ENCODE data around the gene AP4E1. TPM values are rescaled to one million over a fixed set of nuclear protein-coding genes. Genes with fewer than 3 reads are reported as not detected.

AP4E1 gene
- total RNA-seq, 1 experiment from 2014 or later: 9.5 TPM

DNA sequence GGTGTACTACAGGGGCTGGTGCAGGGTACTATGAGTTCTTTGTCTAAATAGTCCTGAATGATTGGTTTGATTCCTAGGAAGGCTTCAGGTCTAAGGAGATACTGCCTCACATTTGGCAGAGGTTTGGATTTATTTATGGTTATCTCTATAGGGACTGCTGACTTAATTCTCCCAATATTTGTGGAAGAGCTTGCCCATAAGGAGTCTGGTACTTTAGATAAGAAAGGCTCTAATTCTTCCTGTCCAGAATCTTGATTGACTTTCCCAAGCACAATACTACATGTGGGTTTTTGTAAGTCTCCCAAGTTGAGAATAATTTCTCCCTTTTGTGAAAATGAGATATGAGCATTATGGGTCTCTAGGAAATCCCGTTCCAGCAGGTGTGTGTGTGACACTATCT, 36.7 kb upstream of the AP4E1 start:
- DNase-seq (ENCODE audit: low spot score): no peak
- H3K27ac Mint-ChIP-seq: no peak overlapping the region
- H3K9me3 Mint-ChIP-seq: no peaks in the 10 kb centered on the region
- H3K4me1 Mint-ChIP-seq: 0 out of 2 replicates have a peak, but pooled peaks cover 3% of the 10 kb centered on the region
- POLR2A ChIA-PET: no interaction called here
- CTCF ChIA-PET: no interaction called here
- no peak for TF ChIP-seq SMAD3 (CRISPR knock-in tag; IDR thresholded peaks at IDR 0.05; ENCODE audit: borderline replicate concordance)
- no peak for TF ChIP-seq ZNF416 (CRISPR knock-in tag; IDR thresholded peaks at IDR 0.05)
- TF ChIP-seq, protein P1, sequence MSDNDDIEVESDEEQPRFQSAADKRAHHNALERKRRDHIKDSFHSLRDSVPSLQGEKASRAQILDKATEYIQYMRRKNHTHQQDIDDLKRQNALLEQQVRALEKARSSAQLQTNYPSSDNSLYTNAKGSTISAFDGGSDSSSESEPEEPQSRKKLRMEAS (CRISPR knock-in tag; IDR thresholded peaks at IDR 0.05): no peak
- TF ChIP-seq, protein P2, sequence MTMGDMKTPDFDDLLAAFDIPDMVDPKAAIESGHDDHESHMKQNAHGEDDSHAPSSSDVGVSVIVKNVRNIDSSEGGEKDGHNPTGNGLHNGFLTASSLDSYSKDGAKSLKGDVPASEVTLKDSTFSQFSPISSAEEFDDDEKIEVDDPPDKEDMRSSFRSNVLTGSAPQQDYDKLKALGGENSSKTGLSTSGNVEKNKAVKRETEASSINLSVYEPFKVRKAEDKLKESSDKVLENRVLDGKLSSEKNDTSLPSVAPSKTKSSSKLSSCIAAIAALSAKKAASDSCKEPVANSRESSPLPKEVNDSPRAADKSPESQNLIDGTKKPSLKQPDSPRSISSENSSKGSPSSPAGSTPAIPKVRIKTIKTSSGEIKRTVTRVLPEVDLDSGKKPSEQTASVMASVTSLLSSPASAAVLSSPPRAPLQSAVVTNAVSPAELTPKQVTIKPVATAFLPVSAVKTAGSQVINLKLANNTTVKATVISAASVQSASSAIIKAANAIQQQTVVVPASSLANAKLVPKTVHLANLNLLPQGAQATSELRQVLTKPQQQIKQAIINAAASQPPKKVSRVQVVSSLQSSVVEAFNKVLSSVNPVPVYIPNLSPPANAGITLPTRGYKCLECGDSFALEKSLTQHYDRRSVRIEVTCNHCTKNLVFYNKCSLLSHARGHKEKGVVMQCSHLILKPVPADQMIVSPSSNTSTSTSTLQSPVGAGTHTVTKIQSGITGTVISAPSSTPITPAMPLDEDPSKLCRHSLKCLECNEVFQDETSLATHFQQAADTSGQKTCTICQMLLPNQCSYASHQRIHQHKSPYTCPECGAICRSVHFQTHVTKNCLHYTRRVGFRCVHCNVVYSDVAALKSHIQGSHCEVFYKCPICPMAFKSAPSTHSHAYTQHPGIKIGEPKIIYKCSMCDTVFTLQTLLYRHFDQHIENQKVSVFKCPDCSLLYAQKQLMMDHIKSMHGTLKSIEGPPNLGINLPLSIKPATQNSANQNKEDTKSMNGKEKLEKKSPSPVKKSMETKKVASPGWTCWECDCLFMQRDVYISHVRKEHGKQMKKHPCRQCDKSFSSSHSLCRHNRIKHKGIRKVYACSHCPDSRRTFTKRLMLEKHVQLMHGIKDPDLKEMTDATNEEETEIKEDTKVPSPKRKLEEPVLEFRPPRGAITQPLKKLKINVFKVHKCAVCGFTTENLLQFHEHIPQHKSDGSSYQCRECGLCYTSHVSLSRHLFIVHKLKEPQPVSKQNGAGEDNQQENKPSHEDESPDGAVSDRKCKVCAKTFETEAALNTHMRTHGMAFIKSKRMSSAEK (CRISPR knock-in tag; IDR thresholded peaks at IDR 0.05; ENCODE audit: borderline replicate concordance): no peak
- TF ChIP-seq, protein P3, sequence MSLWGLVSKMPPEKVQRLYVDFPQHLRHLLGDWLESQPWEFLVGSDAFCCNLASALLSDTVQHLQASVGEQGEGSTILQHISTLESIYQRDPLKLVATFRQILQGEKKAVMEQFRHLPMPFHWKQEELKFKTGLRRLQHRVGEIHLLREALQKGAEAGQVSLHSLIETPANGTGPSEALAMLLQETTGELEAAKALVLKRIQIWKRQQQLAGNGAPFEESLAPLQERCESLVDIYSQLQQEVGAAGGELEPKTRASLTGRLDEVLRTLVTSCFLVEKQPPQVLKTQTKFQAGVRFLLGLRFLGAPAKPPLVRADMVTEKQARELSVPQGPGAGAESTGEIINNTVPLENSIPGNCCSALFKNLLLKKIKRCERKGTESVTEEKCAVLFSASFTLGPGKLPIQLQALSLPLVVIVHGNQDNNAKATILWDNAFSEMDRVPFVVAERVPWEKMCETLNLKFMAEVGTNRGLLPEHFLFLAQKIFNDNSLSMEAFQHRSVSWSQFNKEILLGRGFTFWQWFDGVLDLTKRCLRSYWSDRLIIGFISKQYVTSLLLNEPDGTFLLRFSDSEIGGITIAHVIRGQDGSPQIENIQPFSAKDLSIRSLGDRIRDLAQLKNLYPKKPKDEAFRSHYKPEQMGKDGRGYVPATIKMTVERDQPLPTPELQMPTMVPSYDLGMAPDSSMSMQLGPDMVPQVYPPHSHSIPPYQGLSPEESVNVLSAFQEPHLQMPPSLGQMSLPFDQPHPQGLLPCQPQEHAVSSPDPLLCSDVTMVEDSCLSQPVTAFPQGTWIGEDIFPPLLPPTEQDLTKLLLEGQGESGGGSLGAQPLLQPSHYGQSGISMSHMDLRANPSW (CRISPR knock-in tag; conservative IDR thresholded peaks at IDR 0.05; ENCODE audit: low read depth): no peak
- TF ChIP-seq, protein P4, sequence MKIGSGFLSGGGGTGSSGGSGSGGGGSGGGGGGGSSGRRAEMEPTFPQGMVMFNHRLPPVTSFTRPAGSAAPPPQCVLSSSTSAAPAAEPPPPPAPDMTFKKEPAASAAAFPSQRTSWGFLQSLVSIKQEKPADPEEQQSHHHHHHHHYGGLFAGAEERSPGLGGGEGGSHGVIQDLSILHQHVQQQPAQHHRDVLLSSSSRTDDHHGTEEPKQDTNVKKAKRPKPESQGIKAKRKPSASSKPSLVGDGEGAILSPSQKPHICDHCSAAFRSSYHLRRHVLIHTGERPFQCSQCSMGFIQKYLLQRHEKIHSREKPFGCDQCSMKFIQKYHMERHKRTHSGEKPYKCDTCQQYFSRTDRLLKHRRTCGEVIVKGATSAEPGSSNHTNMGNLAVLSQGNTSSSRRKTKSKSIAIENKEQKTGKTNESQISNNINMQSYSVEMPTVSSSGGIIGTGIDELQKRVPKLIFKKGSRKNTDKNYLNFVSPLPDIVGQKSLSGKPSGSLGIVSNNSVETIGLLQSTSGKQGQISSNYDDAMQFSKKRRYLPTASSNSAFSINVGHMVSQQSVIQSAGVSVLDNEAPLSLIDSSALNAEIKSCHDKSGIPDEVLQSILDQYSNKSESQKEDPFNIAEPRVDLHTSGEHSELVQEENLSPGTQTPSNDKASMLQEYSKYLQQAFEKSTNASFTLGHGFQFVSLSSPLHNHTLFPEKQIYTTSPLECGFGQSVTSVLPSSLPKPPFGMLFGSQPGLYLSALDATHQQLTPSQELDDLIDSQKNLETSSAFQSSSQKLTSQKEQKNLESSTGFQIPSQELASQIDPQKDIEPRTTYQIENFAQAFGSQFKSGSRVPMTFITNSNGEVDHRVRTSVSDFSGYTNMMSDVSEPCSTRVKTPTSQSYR (CRISPR knock-in tag; IDR thresholded peaks at IDR 0.05): no peak
- TF ChIP-seq NR1H2 (CRISPR knock-in tag; IDR thresholded peaks at IDR 0.05): no peak
- TF ChIP-seq, protein P5, sequence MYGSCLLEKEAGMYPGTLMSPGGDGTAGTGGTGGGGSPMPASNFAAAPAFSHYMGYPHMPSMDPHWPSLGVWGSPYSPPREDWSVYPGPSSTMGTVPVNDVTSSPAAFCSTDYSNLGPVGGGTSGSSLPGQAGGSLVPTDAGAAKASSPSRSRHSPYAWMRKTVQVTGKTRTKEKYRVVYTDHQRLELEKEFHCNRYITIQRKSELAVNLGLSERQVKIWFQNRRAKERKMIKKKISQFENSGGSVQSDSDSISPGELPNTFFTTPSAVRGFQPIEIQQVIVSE (CRISPR knock-in tag; IDR thresholded peaks at IDR 0.05; ENCODE audit: borderline replicate concordance): no peak
- TF ChIP-seq ETV6 (CRISPR knock-in tag; IDR thresholded peaks at IDR 0.05): no peak
- TF ChIP-seq OVOL2 (CRISPR knock-in tag; IDR thresholded peaks at IDR 0.05; ENCODE audit: borderline replicate concordance): no peak
- TF ChIP-seq, protein P6, sequence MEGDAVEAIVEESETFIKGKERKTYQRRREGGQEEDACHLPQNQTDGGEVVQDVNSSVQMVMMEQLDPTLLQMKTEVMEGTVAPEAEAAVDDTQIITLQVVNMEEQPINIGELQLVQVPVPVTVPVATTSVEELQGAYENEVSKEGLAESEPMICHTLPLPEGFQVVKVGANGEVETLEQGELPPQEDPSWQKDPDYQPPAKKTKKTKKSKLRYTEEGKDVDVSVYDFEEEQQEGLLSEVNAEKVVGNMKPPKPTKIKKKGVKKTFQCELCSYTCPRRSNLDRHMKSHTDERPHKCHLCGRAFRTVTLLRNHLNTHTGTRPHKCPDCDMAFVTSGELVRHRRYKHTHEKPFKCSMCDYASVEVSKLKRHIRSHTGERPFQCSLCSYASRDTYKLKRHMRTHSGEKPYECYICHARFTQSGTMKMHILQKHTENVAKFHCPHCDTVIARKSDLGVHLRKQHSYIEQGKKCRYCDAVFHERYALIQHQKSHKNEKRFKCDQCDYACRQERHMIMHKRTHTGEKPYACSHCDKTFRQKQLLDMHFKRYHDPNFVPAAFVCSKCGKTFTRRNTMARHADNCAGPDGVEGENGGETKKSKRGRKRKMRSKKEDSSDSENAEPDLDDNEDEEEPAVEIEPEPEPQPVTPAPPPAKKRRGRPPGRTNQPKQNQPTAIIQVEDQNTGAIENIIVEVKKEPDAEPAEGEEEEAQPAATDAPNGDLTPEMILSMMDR (IDR thresholded peaks at IDR 0.05): no peak
- H3K4me3 Mint-ChIP-seq: no peak overlapping the region
- no peak for ATAC-seq
- H3K36me3 Mint-ChIP-seq: no peaks in the 10 kb centered on the region
- H3K27me3 Mint-ChIP-seq (ENCODE audit: low read depth): 0 out of 2 replicates have a peak, but pooled peaks cover 3% of the 10 kb centered on the region

DNA sequence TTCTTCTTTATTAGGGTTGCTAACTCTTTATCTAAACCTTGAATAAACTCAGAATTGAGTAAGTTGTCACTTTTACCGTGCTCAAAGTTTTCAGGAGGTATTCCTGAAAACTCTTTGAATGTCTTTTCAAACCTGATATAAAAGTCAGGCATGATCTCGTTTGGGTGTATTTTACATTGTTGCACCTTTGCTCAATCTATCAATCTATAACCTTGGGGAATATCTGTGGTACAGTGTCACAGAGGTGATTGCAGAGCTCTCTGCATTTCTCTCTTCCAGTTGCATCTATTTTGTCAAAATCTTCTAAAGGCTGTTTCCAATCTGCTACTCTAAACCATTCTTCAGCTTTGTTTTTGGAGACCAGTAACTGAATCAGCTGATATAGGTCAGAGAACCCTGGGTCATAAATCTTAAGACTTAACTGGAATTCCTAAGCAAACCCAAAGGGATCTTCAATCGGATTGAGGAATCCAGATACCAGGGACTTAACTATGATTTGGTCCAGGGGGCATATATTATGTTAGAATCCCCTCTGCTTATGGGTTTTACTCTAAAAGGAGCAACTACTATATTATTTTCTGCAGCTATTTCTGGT, 35.6 kb upstream of the AP4E1 start:
- CTCF ChIA-PET: no interaction called here
- Mint-ChIP-seq H3K4me3 (no peak overlapping the region), H3K9me3 (no peaks in the 10 kb centered on the region), H3K27me3 (ENCODE audit: low read depth) (0 out of 2 replicates have a peak, but pooled peaks cover 3% of the 10 kb centered on the region), H3K4me1 (0 out of 2 replicates have a peak, but pooled peaks cover 3% of the 10 kb centered on the region), H3K36me3 (no peaks in the 10 kb centered on the region), H3K27ac (no peak overlapping the region)
- POLR2A ChIA-PET: no interaction called here
- TF ChIP-seq, protein P7, sequence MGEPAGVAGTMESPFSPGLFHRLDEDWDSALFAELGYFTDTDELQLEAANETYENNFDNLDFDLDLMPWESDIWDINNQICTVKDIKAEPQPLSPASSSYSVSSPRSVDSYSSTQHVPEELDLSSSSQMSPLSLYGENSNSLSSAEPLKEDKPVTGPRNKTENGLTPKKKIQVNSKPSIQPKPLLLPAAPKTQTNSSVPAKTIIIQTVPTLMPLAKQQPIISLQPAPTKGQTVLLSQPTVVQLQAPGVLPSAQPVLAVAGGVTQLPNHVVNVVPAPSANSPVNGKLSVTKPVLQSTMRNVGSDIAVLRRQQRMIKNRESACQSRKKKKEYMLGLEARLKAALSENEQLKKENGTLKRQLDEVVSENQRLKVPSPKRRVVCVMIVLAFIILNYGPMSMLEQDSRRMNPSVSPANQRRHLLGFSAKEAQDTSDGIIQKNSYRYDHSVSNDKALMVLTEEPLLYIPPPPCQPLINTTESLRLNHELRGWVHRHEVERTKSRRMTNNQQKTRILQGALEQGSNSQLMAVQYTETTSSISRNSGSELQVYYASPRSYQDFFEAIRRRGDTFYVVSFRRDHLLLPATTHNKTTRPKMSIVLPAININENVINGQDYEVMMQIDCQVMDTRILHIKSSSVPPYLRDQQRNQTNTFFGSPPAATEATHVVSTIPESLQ (CRISPR knock-in tag; IDR thresholded peaks at IDR 0.05): no peak
- no peak for DNase-seq (ENCODE audit: low spot score)
- no peak for ATAC-seq
